Esophagus muscularis mucosa (tissue), 3 donors: Measurements from ENCODE around the gene PLAU.

Experiments
- CTCF ChIP-seq, 3 experiments: fragments of 200-600 bp in 2 of 3; fragments of 450-650 bp in 1 of 3; sonication (generic) in 2 of 3; IDR thresholded peaks; one replicate each; pipeline ENCODE4 v1.5.1; 2017 to 2019; ENCODE audit warnings: antibody characterized with exemption in 3 of 3, mild to moderate bottlenecking in 2 of 3, moderate library complexity in 1 of 3
- EP300 ChIP-seq: sonication (generic); formaldehyde crosslinking; IDR thresholded peaks from one replicate; pipeline ENCODE4 v1.6.1; 2017; ENCODE audit warnings: antibody characterized with exemption

GRCh38 chr10:73864229-73864628, 46.7 kb upstream of the PLAU start:
- TF ChIP-seq EP300 (no peak), CTCF (IDR thresholded peaks at IDR 0.05) (no peak)
